ENCODE data around the gene ATG4D.

Gene ATG4D

DNA sequence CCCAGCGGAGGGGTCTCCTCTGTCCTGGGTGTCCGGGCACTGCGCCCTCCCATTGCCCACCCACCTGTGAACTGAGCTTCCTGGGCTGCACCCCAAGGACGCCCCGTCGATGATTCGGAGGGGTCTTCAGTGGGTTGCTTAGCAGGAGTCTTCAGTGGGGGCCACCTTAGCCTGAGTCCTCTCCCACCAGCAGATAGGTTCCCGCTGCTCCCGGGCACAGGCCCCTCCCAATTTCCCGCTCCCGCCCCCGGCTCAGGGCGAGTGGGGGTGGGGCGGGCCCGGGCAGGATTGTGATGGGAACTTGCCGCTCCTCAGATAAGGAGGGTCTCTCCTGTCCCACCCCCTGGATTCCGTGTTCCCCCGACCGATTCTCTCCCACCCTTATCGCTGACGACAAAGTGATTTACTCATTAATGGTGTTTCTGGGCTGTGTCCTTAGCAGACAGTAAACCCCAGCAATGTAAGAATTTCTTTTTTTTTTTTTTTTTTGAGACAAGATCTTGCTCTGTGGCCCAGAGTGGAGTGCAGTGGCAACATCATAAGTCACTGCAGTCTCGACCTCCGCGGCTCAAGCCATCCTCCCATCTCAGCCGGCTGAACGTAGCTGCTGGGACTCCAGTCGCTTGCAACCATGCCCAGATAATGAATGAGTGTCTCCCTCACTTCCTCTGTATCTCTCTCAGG is 25.8 kb upstream of the ATG4D start (continued):
- TF ChIP-seq ZNF830 (tag by site-specific recombination; IDR thresholded peaks at IDR 0.05; ENCODE audit: low read depth) = no peak
- TF ChIP-seq, protein P1, sequence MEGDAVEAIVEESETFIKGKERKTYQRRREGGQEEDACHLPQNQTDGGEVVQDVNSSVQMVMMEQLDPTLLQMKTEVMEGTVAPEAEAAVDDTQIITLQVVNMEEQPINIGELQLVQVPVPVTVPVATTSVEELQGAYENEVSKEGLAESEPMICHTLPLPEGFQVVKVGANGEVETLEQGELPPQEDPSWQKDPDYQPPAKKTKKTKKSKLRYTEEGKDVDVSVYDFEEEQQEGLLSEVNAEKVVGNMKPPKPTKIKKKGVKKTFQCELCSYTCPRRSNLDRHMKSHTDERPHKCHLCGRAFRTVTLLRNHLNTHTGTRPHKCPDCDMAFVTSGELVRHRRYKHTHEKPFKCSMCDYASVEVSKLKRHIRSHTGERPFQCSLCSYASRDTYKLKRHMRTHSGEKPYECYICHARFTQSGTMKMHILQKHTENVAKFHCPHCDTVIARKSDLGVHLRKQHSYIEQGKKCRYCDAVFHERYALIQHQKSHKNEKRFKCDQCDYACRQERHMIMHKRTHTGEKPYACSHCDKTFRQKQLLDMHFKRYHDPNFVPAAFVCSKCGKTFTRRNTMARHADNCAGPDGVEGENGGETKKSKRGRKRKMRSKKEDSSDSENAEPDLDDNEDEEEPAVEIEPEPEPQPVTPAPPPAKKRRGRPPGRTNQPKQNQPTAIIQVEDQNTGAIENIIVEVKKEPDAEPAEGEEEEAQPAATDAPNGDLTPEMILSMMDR (tag by site-specific recombination; IDR thresholded peaks at IDR 0.05) = no peak
- TF ChIP-seq ZNF350 (tag by site-specific recombination; IDR thresholded peaks at IDR 0.05) = no peak
- TF ChIP-seq HOXD13 (CRISPR knock-in tag; IDR thresholded peaks at IDR 0.05; ENCODE audit: borderline replicate concordance) = no peak
- TF ChIP-seq, protein P2, sequence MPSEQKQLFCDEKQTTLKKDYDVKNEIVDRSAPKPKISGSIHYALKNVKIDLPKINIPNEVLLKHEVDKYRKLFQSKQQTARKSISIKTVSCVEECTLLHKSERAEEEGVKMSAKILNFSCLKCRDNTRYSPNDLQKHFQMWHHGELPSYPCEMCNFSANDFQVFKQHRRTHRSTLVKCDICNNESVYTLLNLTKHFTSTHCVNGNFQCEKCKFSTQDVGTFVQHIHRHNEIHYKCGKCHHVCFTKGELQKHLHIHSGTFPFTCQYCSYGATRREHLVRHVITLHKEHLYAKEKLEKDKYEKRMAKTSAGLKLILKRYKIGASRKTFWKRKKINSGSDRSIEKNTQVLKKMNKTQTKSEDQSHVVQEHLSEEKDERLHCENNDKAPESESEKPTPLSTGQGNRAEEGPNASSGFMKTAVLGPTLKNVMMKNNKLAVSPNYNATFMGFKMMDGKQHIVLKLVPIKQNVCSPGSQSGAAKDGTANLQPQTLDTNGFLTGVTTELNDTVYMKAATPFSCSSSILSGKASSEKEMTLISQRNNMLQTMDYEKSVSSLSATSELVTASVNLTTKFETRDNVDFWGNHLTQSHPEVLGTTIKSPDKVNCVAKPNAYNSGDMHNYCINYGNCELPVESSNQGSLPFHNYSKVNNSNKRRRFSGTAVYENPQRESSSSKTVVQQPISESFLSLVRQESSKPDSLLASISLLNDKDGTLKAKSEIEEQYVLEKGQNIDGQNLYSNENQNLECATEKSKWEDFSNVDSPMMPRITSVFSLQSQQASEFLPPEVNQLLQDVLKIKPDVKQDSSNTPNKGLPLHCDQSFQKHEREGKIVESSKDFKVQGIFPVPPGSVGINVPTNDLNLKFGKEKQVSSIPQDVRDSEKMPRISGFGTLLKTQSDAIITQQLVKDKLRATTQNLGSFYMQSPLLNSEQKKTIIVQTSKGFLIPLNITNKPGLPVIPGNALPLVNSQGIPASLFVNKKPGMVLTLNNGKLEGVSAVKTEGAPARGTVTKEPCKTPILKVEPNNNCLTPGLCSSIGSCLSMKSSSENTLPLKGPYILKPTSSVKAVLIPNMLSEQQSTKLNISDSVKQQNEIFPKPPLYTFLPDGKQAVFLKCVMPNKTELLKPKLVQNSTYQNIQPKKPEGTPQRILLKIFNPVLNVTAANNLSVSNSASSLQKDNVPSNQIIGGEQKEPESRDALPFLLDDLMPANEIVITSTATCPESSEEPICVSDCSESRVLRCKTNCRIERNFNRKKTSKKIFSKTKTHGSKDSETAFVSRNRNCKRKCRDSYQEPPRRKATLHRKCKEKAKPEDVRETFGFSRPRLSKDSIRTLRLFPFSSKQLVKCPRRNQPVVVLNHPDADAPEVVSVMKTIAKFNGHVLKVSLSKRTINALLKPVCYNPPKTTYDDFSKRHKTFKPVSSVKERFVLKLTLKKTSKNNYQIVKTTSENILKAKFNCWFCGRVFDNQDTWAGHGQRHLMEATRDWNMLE (tag by site-specific recombination; conservative IDR thresholded peaks at IDR 0.05; ENCODE audit: low read depth) = no peak
- TF ChIP-seq ZNF48 (tag by site-specific recombination; IDR thresholded peaks at IDR 0.05) = no peak
- TF ChIP-seq ZNF157 (tag by site-specific recombination; IDR thresholded peaks at IDR 0.05) = no peak
- no peak for TF ChIP-seq ZNF302 (tag by site-specific recombination; IDR thresholded peaks at IDR 0.05; ENCODE audit: low read depth)
- no peak for TF ChIP-seq TRIM28 (IDR thresholded peaks at IDR 0.05; ENCODE audit: borderline replicate concordance, low read length)
- TF ChIP-seq ZNF416 (tag by site-specific recombination; IDR thresholded peaks at IDR 0.05) = no peak

DNA sequence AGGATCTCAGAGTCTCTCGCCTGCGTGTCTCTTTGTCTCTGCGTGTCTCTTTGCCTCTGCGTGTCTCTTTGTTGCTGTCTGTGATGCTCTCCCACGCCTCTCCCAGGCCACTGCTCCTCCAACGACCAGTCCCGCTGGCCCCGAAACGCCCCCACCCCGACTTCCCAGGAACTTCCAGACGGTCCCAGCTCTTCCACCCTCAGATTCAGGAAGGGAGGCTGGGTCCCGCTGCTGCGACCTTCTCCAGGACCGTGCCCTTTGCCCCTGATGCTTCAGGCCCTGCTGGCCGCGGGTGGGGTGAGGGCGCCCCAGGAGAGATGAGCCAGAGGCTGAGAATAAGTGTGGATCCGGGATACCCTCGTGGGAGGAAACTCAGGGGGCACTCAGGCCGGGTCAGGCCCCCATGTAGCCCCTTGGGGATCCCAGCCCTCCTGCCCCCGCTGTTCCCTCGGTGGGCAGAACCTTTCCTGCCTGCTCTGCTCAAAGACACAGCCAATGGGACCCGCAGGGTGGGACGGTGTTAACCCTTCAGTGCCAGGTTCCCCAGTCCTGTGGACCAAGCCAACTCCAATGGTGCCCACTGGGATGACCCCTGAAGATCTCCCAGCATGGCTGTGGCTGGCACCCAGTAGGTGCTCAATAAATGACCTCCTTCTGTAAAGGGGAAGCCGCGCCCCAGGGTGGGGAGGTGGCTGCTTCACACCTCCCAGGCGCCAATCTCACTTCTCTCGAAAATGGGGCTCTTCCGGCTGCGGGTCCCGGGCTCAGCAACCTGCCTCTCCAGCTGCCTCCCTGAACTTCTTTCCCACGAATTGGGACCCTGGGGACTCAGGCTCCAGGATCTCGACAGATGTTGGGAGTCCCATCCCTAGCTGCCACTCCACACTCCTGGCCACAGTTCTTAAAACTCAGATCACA is 25.0 kb upstream of the ATG4D start:
- TF ChIP-seq ZNF843 (tag by site-specific recombination; IDR thresholded peaks at IDR 0.05) (no peak), ZNF555 (tag by site-specific recombination; conservative IDR thresholded peaks at IDR 0.05) (no peak), GLIS2 (tag by site-specific recombination; IDR thresholded peaks at IDR 0.05) (peak; percentile 32; the same call in 1 of the 2 replicates), BCL11B (tag by site-specific recombination; IDR thresholded peaks at IDR 0.05; ENCODE audit: low read depth) (peak; percentile 59; the same call in 1 of the 2 replicates), EGR2 (tag by site-specific recombination; IDR thresholded peaks at IDR 0.05; ENCODE audit: low read depth) (peak; percentile 43; the same call in 1 of the 2 replicates), ZFHX2 (tag by site-specific recombination; conservative IDR thresholded peaks at IDR 0.05) (peak; percentile 36; the same call in 1 of the 2 replicates), BCL11A (tag by site-specific recombination; IDR thresholded peaks at IDR 0.05; ENCODE audit: low read depth) (peak; percentile 20; the same call in 1 of the 2 replicates), IKZF3 (tag by site-specific recombination; IDR thresholded peaks at IDR 0.05) (peak; percentile 65; the same call in 1 of the 2 replicates), KLF1 (tag by site-specific recombination; IDR thresholded peaks at IDR 0.05) (no peak)
- Histone ChIP-seq H3K36me3 (ENCODE audit: control insufficient read depth in 2 of 2, insufficient read depth in 1 of 2, low read length in 2 of 2) (peaks cover 0 to 8% of the 10 kb centered on the region in 2 experiments; a peak in 1 of 3 replicates), H3K9me3 (ENCODE audit: control insufficient read depth, insufficient read depth, low read depth, low read length) (no peaks in the 10 kb centered on the region), H3K4me1 (ENCODE audit: control insufficient read depth, insufficient read depth, low read length) (peaks cover 3% of the 10 kb centered on the region; the same call in 1 of the 2 replicates), H3K4me3 (ENCODE audit: low read depth, low read length) (no peak overlapping the region), H3K27ac (ENCODE audit: extremely low read depth, low read depth, low read length) (no peak overlapping the region)
- POLR2A ChIA-PET = interaction anchor here (0.7 kb wide), 1 partner anchor 57 kb away, joined by 5 read pairs; no protein-coding TSS in a partner anchor
- CTCF ChIA-PET = interaction anchor here (0.6 to 2.2 kb wide), 4 partner anchors 9 to 345 kb away, joined by 3 to 6 read pairs (median 4); no protein-coding TSS in a partner anchor
